HG03432 (cell line): ENCODE measurements around the gene NECAB3.

Source experiments
- ATAC-seq: cut with Tn5 transposase; IDR thresholded peaks from one replicate; pipeline ENCODE4 v1.9.1; 2021; ENCODE audit warnings: mild to moderate bottlenecking, moderate library complexity; ENCODE audit not compliant: unreplicated experiment

Gene NECAB3

DNA sequence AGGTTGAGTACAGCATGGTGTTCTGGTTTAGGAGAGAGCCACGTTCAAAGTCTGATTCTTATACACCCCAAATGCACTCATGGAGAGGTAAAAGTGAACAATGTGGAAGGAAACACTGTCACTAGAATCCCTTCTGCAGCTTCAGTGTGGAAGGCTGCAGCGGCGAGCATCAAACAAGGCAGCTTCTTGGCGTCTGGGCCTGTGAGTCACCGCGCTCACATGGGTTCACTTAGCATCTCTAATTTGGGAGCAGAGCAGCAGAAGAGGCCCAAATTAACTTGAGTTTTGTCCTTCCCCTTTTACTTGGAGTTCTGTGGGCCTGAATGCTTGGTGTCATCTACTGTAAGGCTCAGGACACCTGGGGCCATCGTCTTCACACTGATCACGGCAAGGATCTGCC, 22.9 kb upstream of the NECAB3 start:
- no peak for ATAC-seq

DNA sequence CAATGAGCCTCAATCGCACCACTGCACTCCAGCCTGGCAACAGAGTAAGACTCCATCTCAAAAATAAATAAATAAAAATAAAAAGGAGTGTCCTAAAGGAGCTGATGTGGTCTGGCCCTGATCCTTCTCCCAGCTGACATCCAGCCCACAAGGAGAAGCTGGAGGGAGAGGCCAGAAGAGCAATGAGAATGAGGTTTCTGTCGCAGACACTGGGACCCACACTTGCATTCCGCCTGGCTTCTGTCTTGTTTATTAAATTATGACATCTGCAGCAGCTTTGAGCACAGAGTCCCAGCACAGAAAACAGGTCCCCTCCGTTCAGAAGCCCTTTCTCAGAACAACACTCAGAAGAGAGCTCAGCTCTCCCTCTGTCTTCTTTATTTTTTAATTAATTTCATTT, 22.2 kb upstream of the NECAB3 start:
- no peak for ATAC-seq

DNA sequence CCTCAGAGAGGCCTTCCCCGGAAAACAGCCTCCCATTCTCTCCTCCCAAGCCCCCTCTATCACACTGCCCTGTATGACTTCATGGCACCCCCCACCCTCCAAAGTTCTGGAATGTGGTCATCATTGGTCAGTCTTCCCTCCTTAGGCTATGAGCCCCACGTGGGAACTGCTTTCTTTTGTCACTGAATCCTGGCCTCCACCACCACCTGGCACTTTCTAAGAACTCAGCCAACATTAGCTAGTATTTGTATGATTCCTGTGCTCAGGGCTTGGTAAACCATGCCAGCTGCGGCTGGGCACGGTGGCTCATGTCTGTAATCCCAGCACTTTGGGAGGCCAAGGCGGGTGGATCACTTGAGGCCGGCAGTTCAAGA, 20.4 kb upstream of the NECAB3 start:
- ATAC-seq: no peak

DNA sequence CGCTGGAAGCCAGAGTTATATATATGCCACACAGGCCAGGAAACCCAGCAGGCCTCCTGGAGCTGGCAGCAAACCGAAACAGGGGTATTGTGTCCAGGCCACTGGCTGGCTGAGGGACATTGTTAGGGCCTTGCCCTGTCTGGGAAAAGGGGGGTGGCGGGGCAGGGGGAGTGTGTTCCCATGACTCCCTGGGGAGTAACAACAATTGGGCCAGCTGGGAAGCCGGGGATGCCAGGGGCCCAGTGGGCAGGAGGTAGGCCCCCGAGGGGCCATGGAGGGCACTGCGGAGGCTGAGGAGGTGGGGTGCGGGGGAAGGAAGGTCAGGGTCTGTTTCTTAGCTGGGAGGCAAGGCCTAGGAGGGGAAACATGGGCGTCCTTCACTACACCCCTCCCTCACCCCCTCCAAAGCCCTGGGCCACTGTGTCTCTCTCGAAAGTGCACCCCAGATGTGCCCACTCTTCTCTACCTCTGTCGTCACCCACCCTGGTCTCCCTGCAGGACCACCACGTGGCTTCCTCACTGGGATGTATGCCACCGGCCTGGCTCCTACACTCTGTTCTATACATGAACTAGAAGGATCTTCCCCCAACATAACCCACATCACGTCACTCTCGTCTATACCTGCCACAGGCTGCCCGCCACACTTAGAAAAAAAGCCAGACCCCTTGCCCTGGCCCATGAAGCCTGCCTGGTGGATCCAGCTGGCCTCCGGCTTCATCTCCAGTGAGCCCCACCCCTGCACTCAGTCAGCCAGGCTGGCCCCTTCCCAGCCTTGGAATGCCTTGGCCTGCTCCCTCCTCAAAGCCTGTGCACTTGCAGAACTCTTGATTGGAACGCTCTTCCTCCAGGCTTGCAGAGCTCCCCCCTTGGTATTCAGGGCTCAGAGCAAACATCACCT, 19.8 kb upstream of the NECAB3 start:
- no peak for ATAC-seq

DNA sequence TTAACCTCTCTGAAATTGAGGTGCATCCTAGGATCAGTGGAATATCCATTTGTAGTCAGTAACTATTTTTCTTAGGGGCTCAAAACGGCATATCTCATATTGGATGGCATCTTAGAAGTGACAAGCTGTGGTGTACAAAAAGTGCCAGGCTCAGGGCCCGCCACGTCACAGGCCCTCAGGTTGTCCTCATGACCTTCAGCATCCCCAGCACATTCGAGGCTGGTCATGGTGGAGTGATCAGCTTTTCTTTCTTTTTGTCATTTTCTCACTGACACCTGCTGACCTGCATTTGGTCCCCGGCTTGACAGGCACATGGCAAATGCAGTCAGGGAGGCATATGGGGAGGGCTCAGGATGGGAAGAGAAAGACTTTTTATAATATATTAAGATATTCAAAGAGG, 19.1 kb upstream of the NECAB3 start:
- ATAC-seq: no peak

DNA sequence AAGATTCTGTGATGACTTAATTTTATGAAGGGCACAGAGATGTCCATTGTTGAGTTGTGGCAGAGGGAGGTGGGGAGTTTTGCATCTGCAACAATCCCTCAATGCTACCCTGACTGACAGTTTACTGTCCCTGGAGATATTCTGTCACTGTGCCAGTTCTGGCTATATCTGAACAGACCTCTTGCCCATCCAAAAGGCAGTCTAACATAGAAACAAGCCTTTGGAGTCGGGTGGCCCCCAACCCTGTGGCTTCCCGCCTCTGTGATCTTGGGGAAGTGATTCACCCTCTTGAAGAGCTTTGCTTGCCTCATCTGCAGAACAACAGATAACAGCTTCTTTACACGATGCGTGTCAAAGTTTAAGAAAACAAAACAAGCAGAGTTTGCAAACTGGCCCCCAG, 15.7 kb upstream of the NECAB3 start:
- no peak for ATAC-seq

DNA sequence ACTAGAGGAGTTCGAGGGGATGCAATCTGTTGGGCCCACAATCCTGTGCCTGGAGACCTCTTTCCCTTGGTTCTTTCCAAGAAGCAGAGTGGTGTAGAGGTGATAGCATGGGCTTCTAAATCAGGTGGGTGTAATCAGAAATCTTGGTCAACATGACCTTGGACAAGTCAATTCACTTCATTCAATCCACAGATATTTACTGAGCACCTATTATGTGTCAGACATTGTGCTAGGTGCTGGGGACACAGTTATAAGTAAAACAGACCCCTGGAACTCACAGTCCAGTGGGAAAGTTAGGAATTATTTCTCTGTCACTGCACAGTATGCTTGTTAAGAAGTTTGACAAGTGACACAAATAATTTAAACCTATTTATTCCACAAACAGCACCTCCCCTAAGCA, 15.3 kb upstream of the NECAB3 start:
- no peak for ATAC-seq

DNA sequence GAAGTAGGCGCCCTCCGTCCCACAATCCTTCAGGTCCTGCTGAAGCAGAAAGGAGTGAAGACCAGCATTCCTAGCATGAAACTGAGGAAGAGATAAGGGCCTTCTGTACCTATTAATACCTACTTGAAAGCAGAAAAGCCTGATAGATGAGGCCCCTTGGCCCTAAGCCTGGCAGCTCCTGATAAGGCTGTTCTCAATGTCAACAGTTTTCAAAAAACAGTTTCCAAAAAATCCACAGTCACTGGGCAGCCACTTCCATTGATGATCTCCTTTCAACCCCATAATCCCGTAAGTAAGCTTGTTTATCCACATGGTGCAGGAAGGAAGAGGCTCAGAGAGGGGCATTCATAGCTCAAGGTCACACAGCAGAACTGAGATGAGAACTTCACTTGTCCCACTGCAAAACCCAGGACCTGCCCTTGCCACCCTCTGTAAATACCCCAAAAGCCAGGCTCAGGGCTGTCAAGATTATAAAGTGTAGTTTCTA, 14.8 kb upstream of the NECAB3 start:
- ATAC-seq: no peak

DNA sequence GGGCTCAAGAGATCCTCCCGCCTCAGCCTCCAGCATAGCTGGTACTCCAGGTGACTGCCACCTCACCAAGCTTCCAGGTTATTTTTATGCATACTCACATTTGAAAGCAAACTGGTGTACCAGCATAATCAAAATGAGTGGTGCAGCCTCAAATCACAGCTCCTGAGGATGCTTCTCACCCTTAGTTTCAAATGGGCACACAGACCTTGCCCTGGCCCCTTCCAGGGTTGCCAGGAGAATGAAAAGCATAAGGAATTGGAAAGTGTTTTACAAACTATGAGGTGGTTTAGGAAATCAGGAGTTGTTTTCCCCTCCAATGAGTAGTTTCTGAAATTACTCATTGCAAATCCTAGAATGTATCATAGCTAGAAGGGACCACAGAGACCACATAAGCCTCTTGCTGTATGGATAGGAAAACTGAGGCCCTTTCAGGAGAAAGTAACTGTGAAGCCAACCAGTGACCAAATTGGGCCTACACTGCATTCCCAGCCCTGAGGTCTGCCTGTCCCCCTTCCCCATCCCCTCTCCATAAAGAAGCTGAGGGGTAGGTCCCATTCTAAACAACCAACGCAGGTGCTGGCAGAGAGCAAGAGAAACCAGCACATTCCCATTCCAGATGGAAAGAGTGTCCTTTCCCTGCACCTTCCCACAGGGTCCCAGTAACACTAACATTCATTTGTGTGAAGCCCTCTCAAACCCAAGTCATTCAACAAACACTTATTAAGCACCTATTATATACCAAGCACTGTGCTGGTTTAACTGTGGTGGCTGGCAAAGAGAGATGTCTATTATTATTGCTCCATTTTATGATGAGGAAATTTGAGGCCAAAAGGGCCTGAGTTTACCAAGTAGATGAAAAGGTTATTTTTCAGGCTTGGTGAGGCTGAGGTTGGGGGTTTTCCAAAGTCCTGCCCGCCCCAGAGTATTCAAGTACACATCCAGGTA, 14.0 kb upstream of the NECAB3 start:
- no peak for ATAC-seq

DNA sequence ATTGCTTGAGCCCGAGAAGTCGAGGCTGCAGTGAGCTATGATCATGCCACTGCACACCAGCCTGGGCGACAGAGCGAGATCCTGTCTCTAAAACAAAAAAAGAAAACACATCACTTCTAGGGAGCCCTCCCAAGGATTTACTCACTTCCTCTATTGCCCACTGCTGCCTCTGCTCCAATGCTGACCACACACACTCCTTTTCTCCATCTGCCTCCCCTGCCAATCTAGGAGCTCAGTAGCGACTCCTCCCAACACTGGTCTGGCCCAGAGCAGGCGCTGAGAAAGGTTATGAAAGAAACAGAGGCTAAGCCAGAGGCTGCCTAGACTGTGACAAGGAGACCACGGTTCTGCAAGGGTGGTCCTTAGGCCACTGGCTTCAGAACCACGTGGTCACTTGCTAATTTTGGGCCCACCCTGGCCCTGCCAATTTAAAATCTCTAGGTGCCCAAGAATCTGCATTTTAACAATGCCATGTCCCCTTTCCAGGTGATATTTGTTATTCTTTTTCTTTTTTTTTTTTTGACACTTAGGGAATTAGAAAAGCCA, 13.2 kb upstream of the NECAB3 start:
- ATAC-seq: no peak

DNA sequence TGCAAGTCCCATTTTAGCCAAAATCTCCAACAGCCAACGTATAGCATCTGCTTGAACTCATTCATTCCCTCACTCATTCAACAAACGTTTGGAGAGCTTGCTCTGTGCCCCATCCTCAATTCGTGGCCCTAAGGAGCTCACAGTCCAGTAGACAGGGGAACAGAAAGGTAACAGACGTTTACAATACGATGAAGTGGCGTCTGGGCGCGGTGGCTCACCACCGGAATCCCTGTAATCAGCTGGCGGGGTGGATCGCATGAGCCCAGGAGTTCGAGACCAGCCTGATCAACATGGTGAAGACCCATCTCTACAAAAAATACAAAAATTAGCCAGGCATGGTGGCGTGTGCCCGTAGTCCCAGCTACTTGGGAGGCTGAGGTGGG, 12.7 kb upstream of the NECAB3 start:
- no peak for ATAC-seq

DNA sequence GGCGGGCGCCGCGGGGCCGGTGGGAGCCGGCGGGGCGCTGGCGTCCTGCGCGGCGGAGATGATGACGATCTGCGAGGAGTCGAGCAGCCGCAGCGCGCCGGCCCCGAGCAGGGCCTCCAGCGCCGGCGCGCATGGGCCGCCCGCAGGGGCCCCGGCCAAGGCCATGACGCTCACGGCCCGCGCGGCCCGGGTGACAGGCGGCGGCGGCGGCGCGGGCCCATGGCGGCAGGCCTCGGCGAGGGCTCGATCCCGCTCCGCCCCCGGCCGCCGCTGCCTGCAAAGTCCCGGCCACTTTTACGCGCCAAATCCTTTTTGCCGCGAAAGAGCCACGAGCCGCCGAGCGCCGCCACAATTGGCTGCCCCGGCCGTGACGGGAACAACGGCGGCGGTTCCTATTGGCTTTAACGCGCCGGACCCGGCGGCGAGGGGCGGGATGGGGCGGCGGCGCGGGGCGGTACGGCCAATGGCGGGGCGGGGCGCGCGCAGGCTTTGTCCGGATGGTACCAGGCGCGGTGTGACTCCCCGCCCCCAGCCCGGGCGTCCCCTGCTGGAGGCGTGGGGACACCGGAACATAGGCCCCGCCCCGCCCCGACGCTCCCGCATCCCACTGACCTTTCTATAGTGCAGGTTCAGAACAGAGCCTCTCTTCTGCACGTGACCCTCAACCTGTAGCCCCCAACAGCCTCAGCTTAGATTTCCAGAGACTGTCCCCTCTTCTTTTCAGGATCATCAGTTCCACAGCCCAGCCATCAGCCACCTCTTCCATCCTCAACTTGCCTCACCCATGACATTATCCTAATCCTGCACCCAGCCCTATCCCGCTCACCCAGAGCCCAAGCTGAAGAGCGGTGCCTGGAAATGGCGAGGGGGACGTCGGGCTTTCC, 12.1 kb upstream of the NECAB3 start, which contains the start of gene E2F1:
Gene E2F1, minus strand, starts transcription at position 286 of the 884 bp plus-strand sequence. Its CDS starts 121 bp downstream, at position 165.
- ATAC-seq: peak; percentile 86

DNA sequence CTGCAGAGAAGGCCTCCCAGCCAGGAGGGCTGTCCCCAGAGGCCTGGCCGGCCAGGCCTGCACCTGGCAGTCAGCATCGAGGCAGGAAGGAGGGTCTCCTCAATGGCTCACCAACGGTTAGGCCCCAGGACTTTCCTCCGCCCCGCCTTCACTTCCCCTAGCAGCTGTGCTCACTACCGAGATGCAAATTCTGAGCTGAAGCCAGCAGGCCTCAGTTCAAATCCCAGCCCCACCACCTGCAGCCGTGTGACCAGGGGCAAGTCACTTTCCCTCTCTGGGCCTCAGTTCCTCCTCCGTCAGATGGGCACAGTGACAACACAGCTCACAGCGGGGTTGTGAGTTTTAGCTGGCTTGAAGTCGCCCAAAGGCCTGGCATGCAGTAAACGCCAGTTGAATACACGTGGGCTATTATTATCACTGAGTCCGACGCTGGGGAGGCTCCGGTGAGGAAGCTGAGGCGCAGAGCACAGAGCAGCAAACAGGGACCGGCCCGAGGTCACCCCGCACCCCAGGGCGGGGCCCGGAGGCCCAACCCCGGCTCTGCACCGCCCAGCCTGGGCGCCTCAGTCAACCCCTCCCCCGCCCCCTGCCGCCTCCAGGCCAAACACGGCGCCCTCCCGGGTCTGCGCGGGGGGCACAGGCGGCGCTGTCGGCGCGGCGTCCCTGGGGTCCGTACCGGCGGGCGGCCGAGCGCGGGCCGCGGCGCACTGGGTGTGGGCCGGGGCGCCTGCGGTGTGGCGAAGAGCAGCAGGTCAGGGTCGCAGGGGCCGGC, 11.3 kb upstream of the NECAB3 start:
- ATAC-seq: peak; percentile 40

DNA sequence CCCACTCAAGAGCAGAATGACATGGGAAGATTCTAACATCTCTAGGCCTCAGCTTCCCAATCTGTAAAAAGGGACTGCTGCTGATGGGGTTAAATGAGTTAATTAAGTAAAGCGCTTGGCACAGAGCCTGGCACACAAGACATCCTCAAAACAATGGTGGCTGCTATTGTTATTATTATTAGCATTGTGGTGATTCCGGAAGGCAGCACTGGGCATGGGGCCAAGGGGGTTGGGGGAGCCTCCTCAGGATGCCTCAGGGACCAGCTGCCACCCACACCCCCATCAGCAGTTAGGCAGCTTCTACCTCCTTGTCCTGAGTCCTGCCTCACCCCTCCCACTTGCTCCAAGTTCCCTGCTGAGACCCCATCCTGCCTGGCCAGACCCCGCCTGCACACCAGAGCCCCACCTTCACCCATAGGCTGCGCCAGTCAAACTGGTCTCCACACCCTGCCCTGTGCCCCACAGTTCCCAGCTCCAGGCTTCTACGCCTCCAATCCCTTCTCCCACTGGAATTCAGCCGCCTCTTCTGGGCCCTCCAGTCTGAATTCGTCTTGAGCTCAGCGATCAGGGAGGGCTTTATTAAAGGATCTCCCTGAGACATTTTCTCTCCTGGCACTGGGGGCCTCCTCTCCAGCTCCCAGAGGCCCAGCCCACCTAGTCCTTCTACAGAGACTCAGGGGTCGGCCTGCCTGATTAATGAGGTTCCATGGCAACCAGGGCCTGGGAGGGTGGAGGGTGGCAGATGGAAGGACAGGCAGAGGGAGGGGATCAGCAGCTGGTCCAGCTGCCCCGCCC, 10.5 kb upstream of the NECAB3 start:
- ATAC-seq: no peak

DNA sequence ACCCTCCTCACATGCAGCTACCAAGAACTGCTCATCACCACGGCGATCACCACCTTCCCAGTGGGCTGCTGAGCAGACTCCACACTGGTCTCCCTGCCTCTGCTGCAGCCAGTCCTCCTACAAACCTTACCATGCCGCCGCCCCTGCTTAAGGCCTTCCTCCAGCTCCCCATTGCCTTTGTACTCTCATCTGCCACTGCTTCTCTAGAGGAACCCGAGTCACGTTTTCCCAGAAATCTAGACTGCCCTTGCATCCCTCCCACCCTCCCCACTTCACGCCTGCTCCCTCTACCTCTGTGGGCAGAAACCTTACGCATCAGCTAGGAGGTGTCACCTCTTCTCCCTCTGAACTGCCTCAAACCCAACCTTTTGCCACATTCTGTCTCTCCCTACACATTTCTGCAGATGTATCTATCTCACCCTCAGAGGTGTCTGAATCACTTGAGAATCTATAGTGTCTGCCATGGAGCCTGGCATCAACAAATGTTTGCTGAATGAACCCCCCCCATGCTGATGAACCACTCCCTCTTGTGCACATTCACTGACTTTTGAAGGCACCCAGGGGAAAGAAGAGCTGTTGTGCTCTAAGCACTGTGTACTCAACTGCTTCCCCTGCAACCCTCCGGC, 7.6 kb upstream of the NECAB3 start:
- no peak for ATAC-seq

DNA sequence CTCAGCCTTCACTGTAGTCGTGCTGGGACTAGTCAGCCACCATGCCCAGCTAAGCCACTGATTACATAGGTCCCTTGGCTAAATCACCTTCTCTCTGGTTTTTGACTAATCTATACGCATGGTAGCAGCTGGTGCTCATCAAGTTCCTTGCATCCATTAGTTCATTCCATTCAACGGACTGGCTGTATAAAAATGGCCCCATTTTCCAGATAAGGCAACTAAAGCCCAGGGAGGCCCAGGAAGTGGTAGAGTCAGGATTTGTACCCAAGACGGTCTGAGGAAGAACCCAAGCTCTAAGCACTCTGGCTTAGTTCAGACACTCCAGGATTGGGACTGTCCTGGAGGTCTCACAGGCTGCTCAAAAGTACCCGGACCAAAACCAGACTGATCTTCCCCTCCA, 7.1 kb upstream of the NECAB3 start:
- ATAC-seq: no peak

DNA sequence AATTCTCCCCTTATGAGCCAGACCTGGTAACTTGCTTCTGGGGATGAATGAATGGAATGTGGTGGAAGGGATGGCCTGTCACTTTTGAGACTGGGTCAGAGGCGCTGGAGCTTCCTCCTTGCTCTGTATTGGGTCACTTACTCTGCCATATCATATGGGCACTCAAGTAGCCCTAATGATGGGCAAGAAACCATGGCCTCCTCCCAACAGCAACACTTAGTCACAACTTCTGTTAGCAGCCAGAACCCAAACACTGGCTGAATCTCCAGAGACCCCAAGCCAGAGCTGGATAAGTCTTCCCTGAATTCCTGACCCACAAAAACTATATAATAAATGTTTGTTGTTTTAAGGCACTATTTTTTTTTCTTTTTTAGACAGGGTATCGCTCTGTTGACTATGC, 6.5 kb upstream of the NECAB3 start:
- no peak for ATAC-seq

DNA sequence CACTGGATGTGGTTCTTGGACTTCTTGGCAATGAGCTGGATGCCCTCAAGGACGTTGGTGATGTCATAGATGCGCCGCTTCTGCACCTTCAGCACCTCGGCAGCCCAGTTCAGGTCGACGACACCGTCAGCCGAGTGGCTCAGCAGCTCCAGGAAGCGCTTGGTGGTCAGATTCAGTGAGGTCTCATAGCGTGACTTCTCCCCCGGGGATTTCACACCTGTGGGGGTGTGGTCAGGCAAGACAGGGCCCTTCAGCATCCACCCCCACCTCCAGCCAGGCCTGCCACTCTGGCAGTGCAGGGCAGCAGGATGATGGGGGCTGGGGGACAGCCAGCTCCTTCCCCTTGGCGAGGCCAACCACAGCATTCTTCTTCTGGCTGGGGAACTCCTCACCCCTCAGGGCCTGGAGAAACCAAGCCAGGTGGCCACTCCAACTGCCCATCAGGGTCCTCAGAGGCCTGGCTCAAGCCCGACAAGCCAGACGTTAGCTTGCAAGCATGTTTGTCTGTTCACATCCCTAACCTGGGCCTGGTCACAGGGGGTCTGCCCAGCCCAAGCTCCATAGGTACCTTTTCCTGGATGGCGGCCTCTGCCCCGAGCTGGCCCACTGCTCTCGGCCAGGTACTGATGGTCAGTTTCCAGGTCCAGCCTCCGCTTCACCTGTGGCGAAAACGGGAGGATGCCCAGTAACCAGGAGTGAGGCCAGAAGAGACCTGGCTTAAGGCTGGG, 5.7 kb upstream of the NECAB3 start:
- peak; percentile 59 for ATAC-seq
